GM12875 (cell line): ENCODE data around the gene MYO3B.
"Not testable (repeated sequence)": the region's sequence is repeated elsewhere in the genome, so short reads cannot be mapped to it uniquely, and the experiment has no call there.

Experiments
- H3K4me3 ChIP-seq: one replicate; pipeline ENCODE4 v1.5.1; 2011; ENCODE audit warnings: low read depth, low read length, control low read depth
- CTCF ChIP-seq: IDR thresholded peaks from 2 replicates; pipeline ENCODE4 v1.5.1; 2011; ENCODE audit warnings: low read depth, mild to moderate bottlenecking, control low read depth, inconsistent platforms, low read length, moderate library complexity, borderline replicate concordance; ENCODE audit not compliant: insufficient read depth

The MYO3B gene

GRCh38 chr2:170467568-170468422, 289.8 kb downstream of the MYO3B start:
- H3K4me3 ChIP-seq, result no peak overlapping the region
- TF ChIP-seq CTCF, result no peak

GRCh38 chr2:170468557-170468956, 290.6 kb downstream of the MYO3B start:
- H3K4me3 ChIP-seq, result no peak overlapping the region
- no peak for TF ChIP-seq CTCF

DNA sequence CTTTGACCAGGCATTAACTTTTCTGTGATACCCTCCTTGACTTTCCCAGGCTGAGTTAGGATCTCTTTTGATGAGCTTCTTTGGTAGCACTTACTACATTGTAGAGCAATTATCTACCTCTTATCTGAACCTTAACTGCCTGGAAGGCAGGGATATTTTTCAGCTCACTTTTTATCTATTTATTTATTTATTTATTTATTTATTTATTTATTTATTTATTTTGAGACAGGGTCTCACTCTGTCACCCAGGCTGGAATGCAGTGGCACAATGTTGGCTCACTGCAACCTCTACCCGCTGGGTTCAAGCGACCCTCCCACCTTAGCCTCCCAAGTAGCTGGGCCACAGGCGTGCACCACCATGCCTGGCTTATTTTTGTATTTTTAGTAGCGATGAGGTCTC, 294.6 kb downstream of the MYO3B start:
- H3K4me3 ChIP-seq, result not testable (repeated sequence)

- no peak overlapping the region for H3K4me3 ChIP-seq
- no peak for TF ChIP-seq CTCF
These were observed 297.9 kb downstream of the MYO3B start for GRCh38 chr2:170475878-170476277.

GRCh38 chr2:170477630-170478029, 299.7 kb downstream of the MYO3B start:
- TF ChIP-seq CTCF, result no peak

DNA sequence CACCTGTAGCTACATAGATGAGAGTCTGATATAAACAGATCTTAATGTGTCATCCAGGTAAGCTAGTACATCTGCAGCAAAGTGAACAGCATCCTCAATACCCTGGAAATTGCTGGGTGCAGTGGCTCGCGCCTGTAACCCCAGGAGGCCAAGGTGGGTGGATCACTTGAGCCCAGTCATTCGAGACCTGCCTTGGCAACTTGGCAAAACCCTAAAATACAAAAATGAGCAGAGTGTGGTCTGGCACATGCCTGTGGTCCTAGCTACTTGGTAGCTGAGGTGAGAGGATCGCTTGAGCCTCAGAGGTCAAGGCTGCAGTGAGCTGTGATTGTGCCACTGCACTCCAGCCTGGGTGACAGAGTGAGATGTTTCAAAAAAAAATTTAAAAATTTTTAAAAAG, 303.3 kb downstream of the MYO3B start:
- no peak for TF ChIP-seq CTCF
- H3K4me3 ChIP-seq, result no peak overlapping the region

More at GRCh38 chr2:170477630-170478029, 299.7 kb downstream of the MYO3B start:
- no peak overlapping the region for H3K4me3 ChIP-seq

- no peak overlapping the region for H3K4me3 ChIP-seq
These were observed 306.6 kb downstream of the MYO3B start for GRCh38 chr2:170484552-170484951.

More at GRCh38 chr2:170484552-170484951, 306.6 kb downstream of the MYO3B start:
- no peak for TF ChIP-seq CTCF
